Rectal smooth muscle tissue (tissue), 1 donor: Measurements from ENCODE around the gene MS4A7.

Experiments
- H3K27ac ChIP-seq: one replicate; pipeline ENCODE4 v1.7.0; 2013; ENCODE audit warnings: low read depth, low read length, inconsistent platforms
- H3K27me3 ChIP-seq: one replicate; pipeline ENCODE4 v1.7.0; 2013; ENCODE audit warnings: low read length; ENCODE audit not compliant: control insufficient read depth, insufficient read depth
- H3K36me3 ChIP-seq: one replicate; pipeline ENCODE4 v1.7.0; 2013; ENCODE audit warnings: low read length; ENCODE audit not compliant: control insufficient read depth, insufficient read depth
- H3K4me1 ChIP-seq: one replicate; pipeline ENCODE4 v1.7.0; 2013; ENCODE audit warnings: low read length; ENCODE audit not compliant: control insufficient read depth, insufficient read depth
- H3K4me3 ChIP-seq: one replicate; pipeline ENCODE4 v1.7.0; 2013; ENCODE audit warnings: low read length
- H3K9ac ChIP-seq: one replicate; pipeline ENCODE4 v1.7.0; 2013; ENCODE audit warnings: low read length

Gene MS4A7, protein sequence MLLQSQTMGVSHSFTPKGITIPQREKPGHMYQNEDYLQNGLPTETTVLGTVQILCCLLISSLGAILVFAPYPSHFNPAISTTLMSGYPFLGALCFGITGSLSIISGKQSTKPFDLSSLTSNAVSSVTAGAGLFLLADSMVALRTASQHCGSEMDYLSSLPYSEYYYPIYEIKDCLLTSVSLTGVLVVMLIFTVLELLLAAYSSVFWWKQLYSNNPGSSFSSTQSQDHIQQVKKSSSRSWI

DNA sequence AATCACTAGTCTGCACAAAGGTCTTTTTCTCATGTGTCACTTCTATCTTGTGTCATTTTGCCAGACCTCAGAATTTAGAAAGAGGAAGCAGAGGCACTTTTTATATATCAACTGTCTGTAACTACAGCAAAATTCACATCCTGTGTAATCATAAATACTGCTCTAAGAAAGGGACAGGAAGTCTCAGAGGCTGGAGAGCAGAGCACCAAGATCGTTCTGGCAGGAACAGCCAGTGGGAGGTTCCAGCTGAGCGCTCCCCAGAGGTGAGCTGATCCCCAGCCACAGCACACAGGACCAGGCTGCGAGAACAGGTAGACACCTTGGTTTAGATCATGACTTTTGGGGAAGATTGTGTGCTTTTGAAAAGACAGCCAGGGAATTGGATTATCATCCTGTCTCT, at the start of gene MS4A7:
Gene MS4A7, plus strand, starts transcription at position 179 of the 400 bp plus-strand sequence. CDS start 4,610 bp downstream, outside the sequence.
- Histone ChIP-seq H3K4me3 (no peak within 1 kb of the TSS), H3K36me3 (no peaks in the 10 kb centered on the region), H3K27me3 (no peaks in the 10 kb centered on the region), H3K9ac (no peak within 1 kb of the TSS), H3K27ac (peak within 1 kb of the TSS; percentile 43), H3K4me1 (no peaks in the 10 kb centered on the region)

DNA sequence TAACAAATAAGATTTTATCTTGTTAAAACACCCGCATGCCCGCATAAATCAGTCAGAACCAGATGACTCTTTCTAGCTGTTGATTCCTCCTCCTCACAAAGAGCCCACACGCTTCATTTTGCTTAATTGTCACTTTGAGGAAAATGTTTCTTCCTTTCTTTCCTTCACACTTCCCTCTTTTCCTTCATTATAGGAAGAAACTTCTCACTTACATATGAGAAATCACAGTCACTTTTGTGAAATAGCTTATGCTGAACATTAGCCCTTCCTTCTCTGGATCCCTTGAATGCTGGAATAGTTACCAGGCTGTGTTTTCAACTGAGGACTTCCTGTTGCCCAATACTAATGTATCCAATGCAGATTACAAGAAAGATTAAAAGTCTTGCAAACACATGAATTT, 45.5 kb upstream of the MS4A7 start:
- H3K9ac ChIP-seq: no peak overlapping the region
- no peak overlapping the region for H3K27ac ChIP-seq
- H3K4me3 ChIP-seq: no peak overlapping the region
- H3K4me1 ChIP-seq: no peaks in the 10 kb centered on the region
- H3K36me3 ChIP-seq: no peaks in the 10 kb centered on the region
- H3K27me3 ChIP-seq: no peaks in the 10 kb centered on the region

DNA sequence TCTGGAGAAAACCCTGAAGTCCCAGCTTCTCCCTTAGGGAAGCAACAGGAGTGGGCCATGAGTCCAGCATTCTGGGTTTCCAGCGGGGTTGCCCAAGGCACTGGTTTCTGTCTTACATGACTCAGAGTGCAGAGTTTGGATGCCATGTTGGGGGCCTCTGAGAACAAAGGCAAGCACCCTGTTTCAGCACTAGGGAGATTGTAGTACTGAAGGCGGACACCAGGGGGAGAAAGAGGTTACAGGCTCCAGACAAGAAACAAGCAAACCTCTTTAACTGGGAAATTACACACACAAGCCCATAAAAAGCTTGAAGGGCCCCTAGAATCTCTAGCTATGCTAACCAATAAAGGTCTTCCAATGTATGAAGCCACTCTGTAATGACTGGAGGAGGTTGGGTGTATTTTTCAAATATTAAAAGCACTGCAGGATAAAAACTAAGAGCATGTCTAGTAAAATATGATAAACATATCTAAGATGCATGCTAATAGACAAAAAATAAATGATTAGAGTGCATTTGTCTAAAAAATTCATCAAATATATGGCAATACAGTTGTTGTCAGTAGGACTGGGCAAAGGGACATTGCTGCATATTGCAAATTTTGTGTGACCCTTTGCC, 44.2 kb upstream of the MS4A7 start:
- Histone ChIP-seq H3K4me1 (no peaks in the 10 kb centered on the region), H3K27me3 (no peaks in the 10 kb centered on the region), H3K9ac (no peak overlapping the region), H3K4me3 (no peak overlapping the region), H3K27ac (no peak overlapping the region), H3K36me3 (no peaks in the 10 kb centered on the region)

DNA sequence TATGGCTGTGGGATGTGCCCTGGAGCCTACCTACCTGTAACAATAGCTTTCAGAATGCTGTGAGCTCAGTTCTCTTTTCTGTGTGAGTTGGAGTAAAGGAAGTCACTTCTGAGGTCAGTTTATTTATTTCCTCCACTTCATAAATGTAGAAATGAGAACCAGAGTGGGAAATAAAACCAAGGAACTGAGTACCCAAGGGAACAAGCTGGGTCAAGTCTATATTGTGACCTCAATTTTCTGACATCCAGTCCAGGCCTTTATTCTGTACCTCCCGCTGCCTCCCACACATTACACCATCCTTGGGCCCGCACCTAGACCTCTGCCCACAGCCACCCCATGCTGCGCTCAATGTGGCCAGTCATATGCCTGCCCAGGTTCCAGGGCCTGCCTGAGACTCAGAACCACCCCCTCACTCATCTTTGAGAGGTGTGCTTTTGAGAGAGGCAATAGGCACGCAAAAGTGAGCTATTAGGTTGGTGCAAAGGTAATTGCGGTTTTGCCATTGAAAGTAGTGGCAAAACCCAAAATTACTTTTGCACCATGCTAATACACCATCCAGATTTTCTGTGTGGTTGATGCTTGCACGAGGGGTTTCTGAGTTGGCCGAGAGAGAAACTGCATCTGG, 41.5 kb upstream of the MS4A7 start:
- Histone ChIP-seq H3K4me1 (no peaks in the 10 kb centered on the region), H3K27ac (no peak overlapping the region), H3K27me3 (no peaks in the 10 kb centered on the region), H3K4me3 (no peak overlapping the region), H3K9ac (no peak overlapping the region), H3K36me3 (no peaks in the 10 kb centered on the region)

DNA sequence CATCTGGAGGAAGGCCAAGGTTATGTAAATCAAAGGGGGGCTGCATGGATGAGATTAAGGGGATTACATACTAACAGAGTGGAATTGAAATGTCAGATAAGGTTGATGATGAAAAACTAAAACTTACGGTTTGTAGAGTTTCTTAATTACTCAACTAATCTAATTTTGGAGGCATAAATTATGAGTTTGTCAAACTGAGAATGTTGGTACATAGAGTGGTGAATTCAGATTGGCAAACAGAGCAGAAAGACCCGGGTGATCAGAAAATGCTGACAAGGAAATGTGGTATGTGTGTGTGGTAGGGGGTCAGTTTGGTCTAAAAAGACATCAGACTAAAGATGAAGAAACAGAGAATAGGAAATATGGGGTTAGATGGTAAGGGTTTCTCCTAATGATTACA, 40.3 kb upstream of the MS4A7 start:
- Histone ChIP-seq H3K4me3 (no peak overlapping the region), H3K9ac (no peak overlapping the region), H3K4me1 (no peaks in the 10 kb centered on the region), H3K27me3 (no peaks in the 10 kb centered on the region), H3K27ac (no peak overlapping the region), H3K36me3 (no peaks in the 10 kb centered on the region)

DNA sequence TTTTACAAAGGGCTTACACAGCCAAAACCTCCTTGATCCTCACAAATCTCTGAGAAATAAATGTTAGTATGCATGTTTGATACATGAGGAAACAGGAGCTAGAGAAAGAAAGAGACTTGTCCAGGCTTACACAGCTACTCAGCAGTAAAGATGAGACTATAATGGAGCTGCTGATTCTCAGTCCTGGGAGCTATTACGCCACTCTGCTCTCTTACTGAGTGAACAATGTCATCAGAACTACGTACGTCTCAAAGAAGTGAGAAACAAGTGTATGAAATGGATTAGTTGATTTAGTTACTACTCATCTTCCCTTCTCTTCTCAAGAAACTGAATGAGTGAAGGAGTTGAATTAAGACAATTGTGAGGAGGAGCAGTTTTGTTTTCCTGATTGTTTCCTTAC, 39.0 kb upstream of the MS4A7 start:
- H3K4me3 ChIP-seq: no peak overlapping the region
- H3K27me3 ChIP-seq: no peaks in the 10 kb centered on the region
- H3K27ac ChIP-seq: no peak overlapping the region
- H3K4me1 ChIP-seq: no peaks in the 10 kb centered on the region
- H3K9ac ChIP-seq: no peak overlapping the region
- H3K36me3 ChIP-seq: no peaks in the 10 kb centered on the region

DNA sequence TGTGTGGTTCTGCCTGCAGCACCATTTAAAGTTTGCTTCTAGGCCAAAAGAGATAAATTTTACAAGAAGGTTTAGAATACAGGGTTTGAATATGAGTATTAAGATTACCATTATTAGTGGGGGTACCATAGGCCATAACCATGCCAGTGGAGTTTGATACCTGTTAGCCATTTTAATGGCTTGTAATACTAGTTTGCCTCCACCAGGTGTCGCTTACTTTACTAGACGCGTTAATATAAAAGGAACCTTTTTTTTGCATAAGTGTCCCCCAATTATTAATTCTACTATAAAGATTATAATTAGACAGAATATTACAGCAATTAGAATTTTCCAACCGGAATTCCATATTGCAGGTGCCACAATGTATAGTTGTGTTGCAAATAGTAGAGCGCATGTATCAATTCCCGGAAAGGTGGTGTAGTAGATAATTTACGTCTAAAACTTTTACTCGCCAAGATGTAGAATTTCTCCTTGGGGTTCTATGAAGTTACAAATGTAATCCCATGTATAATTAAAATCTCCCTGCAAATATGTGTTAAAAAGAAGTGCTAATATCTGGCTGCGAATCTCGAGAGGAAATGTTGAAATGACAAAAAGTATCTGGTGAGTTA, 35.1 kb upstream of the MS4A7 start:
- H3K27ac ChIP-seq: no peak overlapping the region
- no peaks in the 10 kb centered on the region for H3K4me1 ChIP-seq
- H3K4me3 ChIP-seq: no peak overlapping the region

DNA sequence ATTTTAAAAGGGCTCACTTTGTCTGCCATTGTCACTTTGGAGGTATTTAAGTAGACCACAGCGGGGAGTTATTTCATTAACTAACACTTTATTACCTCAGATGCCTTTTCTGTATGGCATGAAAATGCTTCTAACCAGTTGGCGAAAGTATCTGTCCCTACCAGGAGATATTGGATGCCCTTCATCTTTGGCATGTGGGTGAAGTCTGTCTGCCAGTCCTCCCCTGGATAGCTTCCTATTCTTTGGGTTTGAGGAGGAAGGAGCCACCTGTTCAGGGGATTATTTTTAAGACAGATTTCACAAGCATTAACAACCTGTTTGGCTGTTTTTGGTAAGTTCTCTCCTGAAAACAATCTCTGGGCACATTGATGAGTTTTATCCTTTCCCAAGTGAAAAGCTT, 34.2 kb upstream of the MS4A7 start:
- Histone ChIP-seq H3K9ac (no peak overlapping the region), H3K36me3 (no peaks in the 10 kb centered on the region), H3K27ac (no peak overlapping the region), H3K4me1 (no peaks in the 10 kb centered on the region), H3K4me3 (no peak overlapping the region), H3K27me3 (no peaks in the 10 kb centered on the region)

More for the DNA sequence above, 35.1 kb upstream of the MS4A7 start:
- H3K27me3 ChIP-seq: no peaks in the 10 kb centered on the region
- no peak overlapping the region for H3K9ac ChIP-seq
- H3K36me3 ChIP-seq: no peaks in the 10 kb centered on the region

DNA sequence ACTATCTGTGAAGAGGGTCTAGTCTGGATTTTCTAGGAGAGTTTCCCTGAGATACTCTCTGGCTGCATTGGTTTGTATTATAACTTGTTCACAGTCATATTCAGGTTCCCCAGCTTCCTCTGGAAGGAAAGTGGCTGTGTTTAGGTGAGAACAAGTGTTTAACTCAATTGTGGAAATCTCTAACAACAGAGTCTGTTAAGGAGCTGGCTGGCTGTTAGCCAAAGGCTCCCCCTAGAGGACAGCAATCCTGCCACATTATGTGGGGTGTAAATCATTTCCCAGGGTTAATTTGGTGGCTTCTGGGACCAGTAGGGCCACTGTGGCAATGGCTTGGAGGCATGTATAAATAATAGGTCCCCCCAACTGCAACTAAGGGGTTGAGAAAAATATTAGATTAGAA, 32.8 kb upstream of the MS4A7 start:
- H3K4me1 ChIP-seq: no peaks in the 10 kb centered on the region
- no peaks in the 10 kb centered on the region for H3K36me3 ChIP-seq
- H3K9ac ChIP-seq: no peak overlapping the region
- no peak overlapping the region for H3K27ac ChIP-seq
- H3K4me3 ChIP-seq: no peak overlapping the region
- H3K27me3 ChIP-seq: no peaks in the 10 kb centered on the region

DNA sequence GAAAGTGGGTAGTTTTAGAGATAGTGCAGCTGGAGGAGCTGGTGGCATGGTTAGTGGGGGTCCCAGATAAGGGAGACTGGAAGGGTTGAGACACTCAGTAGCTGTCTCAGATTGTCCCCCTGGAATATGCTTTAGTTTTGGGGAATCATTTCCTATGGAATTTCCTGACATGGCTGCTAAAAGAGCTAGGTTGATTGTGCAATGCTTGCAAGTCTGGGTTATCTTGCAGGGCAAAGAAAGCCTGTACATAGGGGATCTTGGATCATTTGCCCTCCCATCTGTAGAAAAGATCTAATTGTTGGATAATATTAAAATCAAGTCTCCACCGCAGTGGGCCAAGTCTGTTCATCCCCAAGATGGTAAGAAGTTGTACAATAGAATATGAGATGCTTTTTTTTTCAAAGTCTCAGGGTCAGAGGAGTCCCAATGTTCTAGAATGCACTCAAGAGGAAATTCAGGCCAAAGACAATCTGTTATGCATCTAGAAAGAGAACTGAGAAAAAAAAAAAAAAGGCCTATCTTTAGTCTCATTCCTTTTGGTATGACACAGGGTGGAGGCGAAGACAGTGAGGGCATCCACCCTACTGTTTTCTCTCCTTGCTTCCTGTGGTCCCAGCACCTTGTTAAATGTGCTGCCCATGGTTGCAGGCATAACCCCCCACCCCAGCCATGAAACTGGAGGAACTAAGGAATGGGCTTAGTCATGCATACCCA, 31.1 kb upstream of the MS4A7 start:
- no peak overlapping the region for H3K9ac ChIP-seq
- no peaks in the 10 kb centered on the region for H3K36me3 ChIP-seq
- H3K4me1 ChIP-seq: no peaks in the 10 kb centered on the region
- H3K27me3 ChIP-seq: no peaks in the 10 kb centered on the region
- no peak overlapping the region for H3K27ac ChIP-seq
- H3K4me3 ChIP-seq: no peak overlapping the region

DNA sequence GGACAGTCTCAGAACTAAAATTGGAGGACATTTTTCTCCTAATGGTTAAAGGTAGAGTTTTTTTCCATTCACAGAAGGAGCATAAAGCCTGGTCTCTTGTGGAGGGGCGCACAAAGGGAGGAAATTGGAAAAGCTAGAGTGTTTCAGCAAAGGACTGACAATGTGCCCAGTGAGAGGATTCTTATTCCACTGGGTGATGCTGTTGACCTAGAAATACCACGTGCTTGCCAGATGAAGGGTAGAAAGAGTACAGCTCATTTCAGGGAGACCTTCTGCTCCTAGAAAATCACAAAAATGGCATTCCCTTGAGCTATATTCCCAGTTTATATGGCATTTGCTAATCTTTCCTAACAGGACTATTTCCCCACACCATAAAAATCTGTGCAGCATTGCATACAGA, 30.2 kb upstream of the MS4A7 start:
- H3K4me3 ChIP-seq: no peak overlapping the region
- H3K27ac ChIP-seq: no peak overlapping the region
- H3K9ac ChIP-seq: no peak overlapping the region
- no peaks in the 10 kb centered on the region for H3K4me1 ChIP-seq
- no peaks in the 10 kb centered on the region for H3K36me3 ChIP-seq
- no peaks in the 10 kb centered on the region for H3K27me3 ChIP-seq

DNA sequence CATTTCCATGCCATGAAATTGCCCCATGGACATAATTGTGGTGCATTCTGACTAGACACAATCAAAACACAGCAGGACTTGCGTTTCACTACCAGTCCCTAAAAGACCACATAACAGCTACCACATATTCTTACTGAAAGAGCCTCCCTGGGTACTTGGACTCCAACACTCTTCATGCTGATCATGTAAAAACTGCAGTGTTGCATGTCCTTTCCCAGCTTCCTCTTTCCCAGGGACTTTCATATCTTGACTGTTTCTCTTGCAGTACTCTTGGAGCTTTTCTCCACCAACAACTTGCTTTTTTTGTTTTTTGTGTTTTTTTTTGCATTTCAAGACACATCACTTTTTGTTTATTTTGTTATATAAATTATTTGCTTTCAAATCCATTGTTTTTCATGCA, 28.3 kb upstream of the MS4A7 start:
- Histone ChIP-seq H3K36me3 (no peaks in the 10 kb centered on the region), H3K27ac (no peak overlapping the region), H3K4me1 (no peaks in the 10 kb centered on the region), H3K27me3 (no peaks in the 10 kb centered on the region), H3K4me3 (no peak overlapping the region), H3K9ac (no peak overlapping the region)
